ENCODE measurements around the gene DCDC2C. TPM values are rescaled to one million over a fixed set of nuclear protein-coding genes. Genes with fewer than 3 reads are reported as not detected.
A peak's percentile ranks its signal among the peaks of the same experiment; 100 is the strongest.

The DCDC2C gene
- total RNA-seq, 1 donor from 2014 or later: not detected

DNA sequence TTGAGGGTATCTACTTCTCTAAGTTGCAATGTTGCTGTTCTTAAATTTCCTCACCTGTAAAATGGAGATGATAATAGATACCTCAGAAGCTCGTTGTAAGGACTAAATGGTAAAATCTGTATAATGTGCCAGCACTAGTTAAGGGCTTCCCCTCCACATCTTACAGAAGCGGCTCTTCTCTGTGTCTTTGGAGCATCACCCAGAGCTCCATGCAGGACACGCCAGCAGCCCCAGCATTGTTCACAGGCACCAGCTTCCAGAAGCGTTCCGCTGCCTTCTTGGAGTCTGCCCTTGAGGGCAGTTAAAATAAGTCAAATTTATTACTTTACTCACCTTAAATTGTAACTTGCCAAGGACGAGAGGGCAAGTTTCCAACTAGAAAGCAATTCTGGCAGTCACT, 5.8 kb downstream of the DCDC2C start:
- no peak for DNase-seq (ENCODE audit: low read depth in 2 of 2)

- no peak for DNase-seq (ENCODE audit: low read depth in 2 of 2)
Measured at GRCh38 chr2:3712424-3712823, 9.0 kb downstream of the DCDC2C start.

DNA sequence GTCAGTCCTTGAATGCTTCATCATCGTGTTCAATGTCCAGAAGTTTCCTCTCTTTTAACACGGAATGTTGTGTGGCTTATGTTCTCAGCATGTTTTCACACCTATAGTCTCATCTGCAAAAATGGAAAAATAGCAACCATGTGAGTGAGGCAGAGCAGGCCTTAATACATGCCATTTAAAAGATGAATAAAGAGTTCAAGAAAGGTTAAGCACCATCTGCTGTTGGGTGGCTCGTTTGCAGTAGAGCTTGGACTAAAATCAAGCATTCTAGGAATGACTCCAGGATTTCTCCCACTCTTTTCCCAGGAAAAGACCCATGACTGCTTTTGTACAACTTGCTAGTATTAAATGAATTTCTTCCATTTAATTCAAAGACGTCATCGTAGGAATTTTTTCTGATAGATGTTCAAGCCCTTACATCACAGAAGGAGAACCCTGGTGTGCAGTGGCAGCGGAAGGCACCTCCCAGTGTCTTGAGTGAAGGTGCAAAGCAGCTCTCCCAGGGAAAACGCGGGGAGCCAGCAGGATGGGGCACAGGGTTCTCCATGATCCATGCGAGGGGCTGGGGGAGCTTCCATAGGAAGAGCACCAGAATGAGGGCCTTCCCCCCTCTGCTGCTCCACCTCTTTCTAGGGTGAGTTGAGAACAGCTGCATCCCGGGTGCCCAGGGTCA, 9.6 kb downstream of the DCDC2C start:
- DNase-seq (ENCODE audit: low read depth in 2 of 2): peak; percentile 14 to 84

- no peak for DNase-seq (ENCODE audit: low read depth in 2 of 2)
Measured at GRCh38 chr2:3718679-3719078, 15.3 kb downstream of the DCDC2C start.

DNA sequence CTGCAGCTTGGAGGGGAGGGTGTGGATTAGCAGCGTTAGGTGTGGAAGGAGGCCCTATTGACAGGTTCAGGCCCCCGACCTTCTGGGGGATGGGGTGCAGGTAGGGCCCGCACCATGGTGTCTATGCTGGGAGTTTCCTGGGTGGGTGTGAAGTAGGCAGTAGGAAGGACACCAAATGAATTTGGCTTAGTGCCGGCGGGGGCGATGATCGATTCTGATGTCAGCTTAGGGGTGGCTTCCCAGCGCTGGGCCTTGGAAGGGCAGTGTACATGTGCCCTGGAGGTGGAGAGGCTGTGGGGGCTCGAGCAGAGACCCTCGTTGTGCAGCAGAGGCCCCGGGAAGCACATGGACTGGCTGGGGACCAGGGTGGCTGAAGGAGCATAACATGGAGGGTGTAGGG, 21.6 kb downstream of the DCDC2C start:
- no peak for DNase-seq (ENCODE audit: low read depth in 2 of 2)

GRCh38 chr2:3725458-3726250, 22.3 kb downstream of the DCDC2C start:
- no peak for DNase-seq (ENCODE audit: low read depth in 2 of 2)

GRCh38 chr2:3726511-3726910, 23.1 kb downstream of the DCDC2C start:
- DNase-seq (ENCODE audit: low read depth in 2 of 2): no peak

GRCh38 chr2:3727397-3728045, 24.1 kb downstream of the DCDC2C start:
- DNase-seq (ENCODE audit: low read depth in 2 of 2): no peak

- peak; percentile 60 to 69 for DNase-seq (ENCODE audit: low read depth in 2 of 2)
Measured at GRCh38 chr2:3728104-3729054, 25.0 kb downstream of the DCDC2C start.

DNA sequence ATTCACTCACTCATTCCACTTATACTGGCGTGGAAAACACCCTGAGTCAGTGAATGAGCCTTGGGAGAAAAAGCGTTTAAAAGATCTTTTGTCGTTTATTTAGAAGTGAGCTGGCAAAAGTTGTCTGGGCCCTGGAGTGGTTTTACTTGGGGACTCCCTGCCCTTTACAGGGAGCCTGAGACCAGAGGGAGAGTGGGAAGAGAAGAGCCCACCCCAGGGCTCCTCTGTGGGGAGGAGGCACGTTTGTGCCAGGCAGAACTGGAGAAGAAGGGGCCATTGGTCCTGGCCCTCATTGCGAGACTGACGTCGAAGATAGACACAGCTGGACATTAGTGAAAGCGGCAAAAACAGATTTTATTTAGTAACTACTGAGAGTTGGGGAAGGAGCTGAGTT, 25.7 kb downstream of the DCDC2C start:
- DNase-seq (ENCODE audit: low read depth in 2 of 2): no peak

- no peak for DNase-seq (ENCODE audit: low read depth in 2 of 2)
Measured at GRCh38 chr2:3729786-3730185, 26.4 kb downstream of the DCDC2C start.

DNA sequence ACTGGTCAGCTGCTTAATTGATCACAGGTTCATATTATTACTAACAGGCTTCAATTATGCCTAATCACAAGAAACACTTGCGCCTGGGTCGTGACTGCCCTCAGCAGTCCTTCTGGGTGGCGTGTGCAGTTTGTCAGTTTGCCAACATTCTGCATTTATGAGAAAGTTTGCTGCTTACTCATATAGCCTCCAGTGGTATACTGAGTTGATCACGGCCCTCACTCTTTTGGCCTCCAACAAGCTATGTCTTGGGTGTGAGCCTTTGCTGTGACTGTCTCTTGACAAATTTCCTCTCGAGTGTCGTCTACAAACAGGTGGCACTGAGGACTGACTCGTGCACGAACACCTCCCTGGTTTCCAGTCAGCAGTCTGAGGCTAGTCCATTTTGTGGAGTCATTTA, 27.3 kb downstream of the DCDC2C start:
- DNase-seq (ENCODE audit: low read depth in 2 of 2): peak in 1 of 2 donors; percentile 35

DNA sequence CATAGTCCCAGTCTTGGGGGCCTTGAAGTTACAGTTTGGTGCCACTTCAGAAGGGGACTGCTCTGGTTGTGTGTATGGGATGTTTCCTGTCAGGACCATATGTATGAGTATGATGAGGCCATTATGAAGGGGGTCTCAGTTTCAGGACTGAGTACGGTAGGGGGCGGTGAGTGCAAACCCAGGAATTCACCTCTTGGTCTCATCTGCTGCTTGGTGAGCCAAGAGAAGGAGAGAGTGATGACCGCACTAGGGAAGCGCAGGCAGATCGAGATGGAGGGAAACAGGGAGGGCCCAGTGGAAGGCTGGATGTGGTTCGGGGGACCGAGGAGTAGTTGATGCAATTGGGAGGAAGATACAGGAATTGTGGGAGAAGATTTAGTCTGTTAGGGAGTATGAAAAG, 28.5 kb downstream of the DCDC2C start:
- no peak for DNase-seq (ENCODE audit: low read depth in 2 of 2)

DNA sequence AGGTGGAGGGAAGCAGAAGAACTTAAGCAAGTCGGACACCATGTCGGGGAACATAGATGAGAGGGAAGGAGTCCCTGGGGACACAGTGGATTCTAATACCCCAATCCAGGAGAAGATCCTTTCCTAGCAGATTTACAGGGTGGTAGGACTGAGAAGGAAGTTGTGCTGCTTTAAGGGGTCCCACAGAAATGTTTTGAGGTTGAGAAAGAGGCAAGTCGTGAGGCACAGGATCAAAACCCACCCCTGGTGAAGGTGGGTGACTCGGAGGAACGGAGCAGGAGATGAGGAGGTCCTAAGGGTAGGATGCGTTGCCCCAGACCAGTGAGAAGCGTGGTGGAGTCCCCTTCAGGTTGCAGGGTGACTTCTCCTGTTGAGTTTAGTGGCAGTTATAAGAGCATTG, 32.7 kb downstream of the DCDC2C start:
- no peak for DNase-seq (ENCODE audit: low read depth in 2 of 2)

DNA sequence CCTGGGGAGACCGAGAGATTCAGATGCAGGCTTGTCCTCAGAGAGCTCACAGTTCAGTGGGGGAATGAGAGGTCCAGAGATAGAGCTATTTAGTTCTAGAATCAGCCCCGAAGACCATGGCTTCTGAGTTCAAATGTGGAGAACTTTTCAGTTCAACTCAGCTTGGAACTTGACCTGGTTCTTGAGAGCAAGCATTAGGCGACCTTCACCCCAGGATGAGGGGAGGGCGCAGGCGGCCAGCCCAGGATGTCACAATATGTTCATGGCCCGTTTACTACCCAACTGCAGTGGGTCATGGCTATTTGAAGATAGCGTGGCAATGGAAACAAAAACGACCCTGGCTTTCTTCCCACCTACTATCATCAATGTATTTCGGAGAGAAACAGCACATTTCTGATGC, 33.8 kb downstream of the DCDC2C start:
- no peak for DNase-seq (ENCODE audit: low read depth in 2 of 2)

- peak; percentile 36 to 55 for DNase-seq (ENCODE audit: low read depth in 2 of 2)
Measured at GRCh38 chr2:3738454-3738853, 35.1 kb downstream of the DCDC2C start.

- DNase-seq (ENCODE audit: low read depth in 2 of 2): no peak
Measured at GRCh38 chr2:3739313-3739712, 35.9 kb downstream of the DCDC2C start.

DNA sequence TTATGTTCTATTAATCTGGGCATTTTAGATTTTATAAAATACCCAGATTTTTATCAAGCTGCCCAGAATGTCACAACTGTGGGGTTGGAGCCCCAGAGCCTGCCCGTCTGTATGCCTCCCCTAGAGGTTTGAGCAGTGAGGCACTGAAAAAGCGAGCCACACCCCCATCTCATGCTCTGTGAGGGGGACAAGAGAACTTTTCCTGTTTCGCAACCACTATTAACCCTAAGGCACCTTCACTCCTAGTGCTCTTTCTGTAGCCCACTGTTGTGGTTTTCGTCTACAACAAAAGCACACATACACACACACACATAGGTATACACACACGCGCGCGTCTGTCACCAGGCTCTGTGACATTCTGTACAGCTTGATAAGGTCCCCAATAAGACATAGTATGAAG, 38.0 kb downstream of the DCDC2C start:
- no peak for DNase-seq (ENCODE audit: low read depth in 2 of 2)

DNA sequence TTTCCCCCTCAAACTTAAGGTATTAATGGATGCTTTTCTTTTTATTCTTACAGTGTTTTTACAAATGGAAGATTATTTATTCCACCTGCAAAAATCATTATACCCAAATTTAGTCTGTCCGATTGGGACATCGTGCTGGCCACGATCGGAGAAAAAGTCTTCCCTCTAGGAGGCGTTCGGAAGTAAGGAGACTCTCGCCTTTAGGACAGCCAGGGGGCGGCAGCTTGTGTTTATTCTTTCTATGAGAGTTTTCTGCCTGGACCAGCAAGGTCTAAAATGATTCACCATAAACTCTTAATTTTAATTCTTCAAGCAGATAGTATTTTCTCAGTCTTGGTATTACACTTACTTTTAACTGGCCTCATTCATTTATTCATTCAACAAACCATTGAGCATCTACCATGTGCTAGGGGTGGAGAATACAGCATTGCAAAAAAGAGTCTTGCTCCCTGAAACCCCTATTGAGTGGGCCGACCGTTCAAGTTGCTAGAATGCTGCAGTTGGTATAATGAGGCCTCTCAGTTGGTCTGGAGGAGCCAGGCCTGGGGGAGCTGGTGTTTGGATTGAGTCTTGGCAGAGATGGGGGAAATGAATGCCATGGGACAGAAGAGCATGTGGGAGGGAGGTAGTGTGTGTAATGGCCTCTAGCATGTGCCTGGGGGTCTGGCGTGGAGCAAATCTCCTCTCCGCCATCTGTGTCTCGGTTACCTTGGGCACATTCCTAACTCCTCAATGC, 38.7 kb downstream of the DCDC2C start:
- DNase-seq (ENCODE audit: low read depth in 2 of 2): no peak

DNA sequence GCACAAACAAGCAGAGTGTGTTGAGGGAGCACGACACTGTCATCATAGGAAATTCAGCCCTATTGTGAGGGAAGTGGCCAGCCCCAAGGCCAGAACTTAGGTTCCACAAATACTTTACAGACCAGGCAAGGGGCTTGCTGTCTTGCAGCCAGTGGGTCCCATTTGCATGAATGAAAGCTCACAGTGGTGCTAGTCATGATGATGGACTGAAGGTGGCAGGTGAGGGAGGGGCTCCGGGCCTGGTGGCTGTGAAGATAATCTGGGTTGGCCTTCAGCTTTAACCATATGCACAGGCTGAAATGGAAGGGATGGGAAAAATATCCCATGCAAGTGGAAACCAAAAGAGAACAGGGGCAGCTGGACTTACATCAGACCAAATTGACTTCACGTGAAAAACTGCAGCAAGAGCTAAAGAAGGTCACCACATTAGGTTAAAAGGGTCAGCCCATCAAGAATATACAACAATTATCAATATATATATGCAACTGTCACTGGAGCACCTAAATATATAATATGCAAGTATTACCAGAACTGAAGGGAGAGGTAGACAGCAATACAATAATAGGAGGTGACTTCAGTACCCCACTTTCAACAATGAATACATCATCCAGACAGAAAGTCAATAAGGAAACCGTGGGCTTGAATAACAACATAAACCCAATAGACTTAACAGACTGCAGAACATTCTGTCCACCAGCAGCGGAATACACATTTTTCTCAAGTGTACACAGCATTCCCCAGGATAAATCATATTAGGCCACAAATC, 39.6 kb downstream of the DCDC2C start:
- no peak for DNase-seq (ENCODE audit: low read depth in 2 of 2)
